Upper lobe of left lung (tissue), 4 donors: ENCODE results near the gene ABLIM2.

Source experiments
- CTCF ChIP-seq, 6 experiments: fragments of 450-650 bp in 4 of 6; fragments of 200-600 bp in 2 of 6; sonication (generic) in 2 of 6; IDR thresholded peaks; one replicate each; pipeline ENCODE4 v1.5.1; 2016 to 2019; ENCODE audit warnings: antibody characterized with exemption in 6 of 6
- EP300 ChIP-seq, 4 donors: sonication (generic); formaldehyde crosslinking; IDR thresholded peaks; one replicate each; pipeline ENCODE4 v1.5.1; 2017; ENCODE audit warnings: antibody characterized with exemption in 4 of 4, control low read depth in 2 of 4

GRCh38 chr4:8104491-8105305, 53.9 kb downstream of the ABLIM2 start:
- TF ChIP-seq EP300 (IDR thresholded peaks at IDR 0.05) (no peak), CTCF (IDR thresholded peaks at IDR 0.05) (no peak)
